ENCODE measurements around the gene CRACDL. TPM values are rescaled to one million over a fixed set of nuclear protein-coding genes. Genes with fewer than 3 reads are reported as not detected.
A peak's percentile ranks its signal among the peaks of the same experiment; 100 is the strongest.

CRACDL gene
- total and polyA plus RNA-seq, 2 of the 13 experiments (the other 11 are each of a cell fraction or from before 2014, with no cell fraction given), result 0.15 to 0.26 TPM

GRCh38 chr2:98763209-98763951 is 172.6 kb downstream of the CRACDL start:
- peaks cover 47% of the 10 kb centered on the region for H3K4me1 ChIP-seq (ENCODE audit: insufficient read depth, low read length)
- no peak overlapping the region for H3K4me3 ChIP-seq (replicated peaks in 1 of 3; ENCODE audit: insufficient read depth in 1 of 3, low read depth in 2 of 3, low read length in 3 of 3)
- no peak overlapping the region for H3K27ac ChIP-seq (ENCODE audit: extremely low read length, insufficient read depth, low read length)
- CTCF ChIA-PET (ENCODE audit: low intra/inter-chr PET ratio, low total read pairs), result no interaction called here
- no peaks in the 10 kb centered on the region for H4K20me1 ChIP-seq (ENCODE audit: insufficient read depth, low read length)
- no peak overlapping the region for H3K9ac ChIP-seq (ENCODE audit: insufficient read depth, low read depth, low read length)
- no peak for ATAC-seq
- no peaks in the 10 kb centered on the region for H3K79me2 ChIP-seq (ENCODE audit: insufficient read depth, low read length)
- no peak overlapping the region for H2AFZ ChIP-seq (ENCODE audit: low read length)
- no peaks in the 10 kb centered on the region for H3K9me3 ChIP-seq (ENCODE audit: low read length)
- no peak for DNase-seq (ENCODE audit: low spot score)
- no peak overlapping the region for H3K4me2 ChIP-seq (ENCODE audit: low read depth, low read length)
- in situ Hi-C loops (cut with HindIII; ENCODE audit: extremely low pct_ligation_motif_present, low pct_unique_long_range_greater_than_20kb), result no loop called here
- POLR2A ChIA-PET, result no interaction called here
- H3K36me3 ChIP-seq (replicated peaks in 1 of 2; ENCODE audit: control insufficient read depth in 1 of 2, insufficient read depth in 2 of 2, low read length in 2 of 2), result no peaks in the 10 kb centered on the region
- no peaks in the 10 kb centered on the region for H3K27me3 ChIP-seq (ENCODE audit: control insufficient read depth in 1 of 2, insufficient read depth in 2 of 2, low read length in 2 of 2)
- no peak for FAIRE-seq
- intact Hi-C loops (cut with micrococcal nuclease; ENCODE audit: unreplicated experiment), result no loop called here
- WGBS (ENCODE audit: low lambda C conversion rate), result 47% methylated on average over 6 of the region's 6 CpGs
- no TSS peak for BruUV-seq (replicated peaks)
- TF ChIP-seq FOXA1 (IDR thresholded peaks at IDR 0.05) (no peak), FOXA1 (CRISPR knock-in tag; IDR thresholded peaks at IDR 0.05) (no peak), ZNF501 (CRISPR knock-in tag; IDR thresholded peaks at IDR 0.05) (no peak), NR1H2 (CRISPR knock-in tag; IDR thresholded peaks at IDR 0.05; ENCODE audit: borderline replicate concordance, low read depth) (no peak), ZBTB49 (CRISPR knock-in tag; IDR thresholded peaks at IDR 0.05; ENCODE audit: borderline replicate concordance) (no peak), FOXO4 (CRISPR knock-in tag; conservative IDR thresholded peaks at IDR 0.05) (no peak), ZNF770 (CRISPR knock-in tag; IDR thresholded peaks at IDR 0.05) (peak; percentile 83; the same call in 1 of the 2 replicates), ZBTB37 (CRISPR knock-in tag; IDR thresholded peaks at IDR 0.05) (no peak), ZNF710 (CRISPR knock-in tag; IDR thresholded peaks at IDR 0.05; ENCODE audit: borderline replicate concordance) (no peak), ZNF121 (CRISPR knock-in tag; IDR thresholded peaks at IDR 0.05) (peak; percentile 47)
